HTR-8/SVneo (cell line): ENCODE data around the gene HERC3.
"Not testable (repeated sequence)": the region's sequence is repeated elsewhere in the genome, so short reads cannot be mapped to it uniquely, and the experiment has no call there.

Experiments
- DNase-seq: peaks from one replicate; pipeline ENCODE4 v3.0.0; 2011; ENCODE audit warnings: low spot score, mixed read lengths; ENCODE audit not compliant: insufficient read length
- FAIRE-seq: peaks from 2 replicates; lab custom pipeline; 2011; peaks lifted over from hg19 to GRCh38; lab: Jason Lieb, UNC

The HERC3 gene

GRCh38 chr4:88605736-88606135 lies 13.5 kb downstream of the HERC3 start:
- FAIRE-seq = no peak
- DNase-seq = no peak

- FAIRE-seq = no peak
Measured at GRCh38 chr4:88606832-88607231, 14.6 kb downstream of the HERC3 start.

GRCh38 chr4:88609387-88609786 lies 17.1 kb downstream of the HERC3 start:
- no peak for DNase-seq
- no peak for FAIRE-seq

More at GRCh38 chr4:88606832-88607231, 14.6 kb downstream of the HERC3 start:
- no peak for DNase-seq

GRCh38 chr4:88609794-88610193 lies 17.5 kb downstream of the HERC3 start:
- not testable (repeated sequence) for FAIRE-seq, DNase-seq

GRCh38 chr4:88610771-88611170 lies 18.5 kb downstream of the HERC3 start:
- DNase-seq (no peak), FAIRE-seq (no peak)

GRCh38 chr4:88613417-88613875 lies 21.2 kb downstream of the HERC3 start:
- FAIRE-seq = no peak

GRCh38 chr4:88614058-88614457 lies 21.8 kb downstream of the HERC3 start:
- FAIRE-seq (no peak), DNase-seq (no peak)

More at GRCh38 chr4:88613417-88613875, 21.2 kb downstream of the HERC3 start:
- DNase-seq = no peak

GRCh38 chr4:88616275-88617150 lies 24.2 kb downstream of the HERC3 start:
- DNase-seq = no peak

GRCh38 chr4:88618782-88619485 lies 26.7 kb downstream of the HERC3 start:
- no peak for FAIRE-seq

More at GRCh38 chr4:88616275-88617150, 24.2 kb downstream of the HERC3 start:
- FAIRE-seq = no peak

GRCh38 chr4:88619971-88620370 lies 27.7 kb downstream of the HERC3 start:
- FAIRE-seq = no peak
- no peak for DNase-seq

More at GRCh38 chr4:88618782-88619485, 26.7 kb downstream of the HERC3 start:
- no peak for DNase-seq

- DNase-seq = no peak
- no peak for FAIRE-seq
Measured at GRCh38 chr4:88621763-88622327, 29.6 kb downstream of the HERC3 start.

GRCh38 chr4:88623097-88623496 lies 30.8 kb downstream of the HERC3 start:
- DNase-seq (peak; percentile 10), FAIRE-seq (no peak)

- FAIRE-seq = no peak
Measured at GRCh38 chr4:88628746-88629145, 36.5 kb downstream of the HERC3 start.

GRCh38 chr4:88629826-88630225 lies 37.5 kb downstream of the HERC3 start:
- DNase-seq (no peak), FAIRE-seq (no peak)

More at GRCh38 chr4:88628746-88629145, 36.5 kb downstream of the HERC3 start:
- no peak for DNase-seq

GRCh38 chr4:88630756-88631155 lies 38.5 kb downstream of the HERC3 start:
- no peak for FAIRE-seq

GRCh38 chr4:88643932-88644331 lies 51.7 kb downstream of the HERC3 start:
- FAIRE-seq (no peak), DNase-seq (no peak)

More at GRCh38 chr4:88630756-88631155, 38.5 kb downstream of the HERC3 start:
- peak; percentile 7 for DNase-seq

GRCh38 chr4:88645994-88646393 lies 53.7 kb downstream of the HERC3 start:
- DNase-seq (no peak), FAIRE-seq (no peak)

- no peak for FAIRE-seq
- DNase-seq = no peak
Measured at GRCh38 chr4:88646528-88647280, 54.4 kb downstream of the HERC3 start.

- DNase-seq (no peak), FAIRE-seq (no peak)
Measured at GRCh38 chr4:88649716-88650115, 57.4 kb downstream of the HERC3 start.
